GM18517 (cell line): ENCODE data around the gene PAGR1.

Experiments used
- ATAC-seq: cut with Tn5 transposase; IDR thresholded peaks from one replicate; pipeline ENCODE4 v1.9.1; 2021; ENCODE audit warnings: mild to moderate bottlenecking, moderate library complexity; ENCODE audit not compliant: unreplicated experiment

The PAGR1 gene

GRCh38 chr16:29834079-29834478 is 18.1 kb downstream of the PAGR1 start:
- no peak for ATAC-seq

DNA sequence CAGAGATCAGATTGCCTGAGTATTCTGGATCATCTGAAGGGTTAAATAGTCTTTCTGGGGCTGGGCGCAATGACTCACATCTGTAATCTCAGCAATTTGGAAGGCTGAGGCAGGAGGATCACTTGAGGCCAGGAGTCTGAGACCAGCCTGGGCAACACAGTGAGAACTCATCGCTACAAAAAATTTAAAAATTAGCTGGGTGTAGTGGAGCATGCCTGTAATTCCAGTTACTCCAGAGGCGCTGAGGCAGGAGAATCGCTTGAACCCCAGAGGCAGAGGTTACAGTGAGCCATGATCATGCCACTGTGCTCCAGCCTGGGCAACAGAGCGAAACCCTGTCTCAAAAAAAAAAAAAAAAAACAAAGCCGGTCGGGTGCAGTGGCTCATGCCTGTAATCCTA is 20.0 kb downstream of the PAGR1 start:
- no peak for ATAC-seq

- no peak for ATAC-seq
These were observed 20.7 kb downstream of the PAGR1 start for GRCh38 chr16:29836623-29837022.

DNA sequence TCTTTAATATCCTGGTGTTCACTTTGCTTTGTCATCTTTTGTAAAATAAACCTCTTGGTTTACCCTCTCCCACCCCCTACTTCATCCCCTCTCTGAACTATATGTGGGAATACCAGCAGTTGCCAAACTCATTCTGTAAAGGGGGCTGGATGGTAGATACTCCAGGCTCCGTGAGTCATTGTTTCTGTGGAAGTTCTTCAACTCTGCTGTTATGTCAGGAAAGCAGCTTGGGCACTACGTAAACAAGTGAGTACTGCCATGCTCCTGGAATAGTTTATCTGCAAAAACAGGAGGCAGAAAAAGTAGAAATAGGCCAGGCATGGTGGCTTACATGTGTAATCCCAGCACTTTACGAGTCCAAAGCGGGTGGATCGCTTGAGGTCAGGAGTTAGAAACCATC is 21.9 kb downstream of the PAGR1 start:
- no peak for ATAC-seq

- no peak for ATAC-seq
These were observed 23.9 kb downstream of the PAGR1 start for GRCh38 chr16:29839822-29840221.

DNA sequence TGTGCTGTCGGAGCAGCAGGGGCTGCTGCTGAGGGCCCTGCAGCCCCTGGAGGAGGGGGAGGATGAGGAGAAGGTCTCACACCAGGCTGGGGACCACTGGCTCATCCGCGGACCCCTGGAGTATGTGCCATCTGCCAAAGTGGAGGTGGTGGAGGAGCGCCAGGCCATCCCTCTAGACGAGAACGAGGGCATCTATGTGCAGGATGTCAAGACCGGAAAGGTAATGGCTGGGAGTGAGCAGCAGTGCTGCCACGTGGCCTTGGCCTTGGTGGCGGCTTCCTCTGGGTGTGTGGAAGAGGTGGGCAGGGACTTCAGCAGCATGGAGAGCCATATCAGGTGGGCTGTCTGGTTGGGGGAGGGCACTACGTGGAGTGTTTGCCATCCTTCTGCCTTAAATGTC is 24.3 kb downstream of the PAGR1 start:
- no peak for ATAC-seq

DNA sequence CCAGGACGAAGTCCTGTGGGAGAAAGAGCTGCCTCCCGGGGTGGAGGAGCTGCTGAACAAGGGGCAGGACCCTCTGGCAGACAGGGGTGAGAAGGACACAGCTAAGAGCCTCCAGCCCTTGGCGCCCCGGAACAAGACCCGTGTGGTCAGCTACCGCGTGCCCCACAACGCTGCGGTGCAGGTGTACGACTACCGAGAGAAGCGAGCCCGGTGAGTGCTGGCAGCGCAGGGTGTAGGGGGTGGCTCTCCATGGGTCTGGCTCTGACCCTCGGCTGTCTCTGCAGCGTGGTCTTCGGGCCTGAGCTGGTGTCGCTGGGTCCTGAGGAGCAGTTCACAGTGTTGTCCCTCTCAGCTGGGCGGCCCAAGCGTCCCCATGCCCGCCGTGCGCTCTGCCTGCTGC is 25.7 kb downstream of the PAGR1 start:
- ATAC-seq = no peak

- no peak for ATAC-seq
These were observed 26.9 kb downstream of the PAGR1 start for GRCh38 chr16:29842732-29843346.

DNA sequence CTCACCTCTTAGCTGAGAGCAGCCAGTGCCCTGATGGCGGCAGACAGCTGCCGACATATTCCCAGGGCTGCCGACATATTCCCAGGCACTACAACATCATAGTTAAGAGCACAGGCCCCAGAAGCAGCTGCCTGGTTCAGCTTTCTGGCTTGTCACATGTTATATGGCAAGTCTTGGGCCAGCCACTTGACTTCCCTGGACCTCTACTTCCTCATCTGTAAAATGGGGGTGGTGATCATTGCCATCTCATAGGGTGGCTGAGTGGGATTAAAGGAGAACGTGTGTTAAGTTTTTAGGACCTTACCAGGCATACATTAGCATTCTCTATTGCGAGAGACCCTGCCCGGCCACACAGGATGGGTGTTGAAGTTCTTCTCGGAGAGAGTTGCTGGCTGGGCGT is 28.0 kb downstream of the PAGR1 start:
- ATAC-seq = no peak

- ATAC-seq = no peak
These were observed 28.8 kb downstream of the PAGR1 start for GRCh38 chr16:29844575-29845331.

DNA sequence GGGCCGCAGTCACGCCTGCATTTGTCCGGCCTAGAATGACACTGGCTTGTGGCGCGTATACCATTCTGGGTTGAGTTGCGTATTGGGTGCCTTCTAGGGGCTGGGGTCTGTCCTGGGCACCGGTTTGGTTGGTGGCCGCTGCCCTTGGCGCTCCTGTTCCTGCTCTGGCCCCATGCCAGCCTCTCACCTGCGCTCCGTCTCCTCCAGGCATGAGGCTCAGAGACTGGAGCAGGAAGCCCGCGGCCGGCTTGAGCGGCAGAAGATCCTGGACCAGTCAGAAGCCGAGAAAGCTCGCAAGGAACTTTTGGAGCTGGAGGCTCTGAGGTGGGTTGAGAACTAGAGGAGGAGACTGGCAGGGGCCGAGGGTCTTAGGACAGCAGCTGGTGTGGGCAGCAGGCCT is 29.7 kb downstream of the PAGR1 start:
- ATAC-seq = no peak

- ATAC-seq = no peak
These were observed 32.7 kb downstream of the PAGR1 start for GRCh38 chr16:29848420-29849297.

- ATAC-seq = no peak
These were observed 33.6 kb downstream of the PAGR1 start for GRCh38 chr16:29849505-29849904.

GRCh38 chr16:29850998-29851397 is 35.0 kb downstream of the PAGR1 start:
- ATAC-seq = no peak

DNA sequence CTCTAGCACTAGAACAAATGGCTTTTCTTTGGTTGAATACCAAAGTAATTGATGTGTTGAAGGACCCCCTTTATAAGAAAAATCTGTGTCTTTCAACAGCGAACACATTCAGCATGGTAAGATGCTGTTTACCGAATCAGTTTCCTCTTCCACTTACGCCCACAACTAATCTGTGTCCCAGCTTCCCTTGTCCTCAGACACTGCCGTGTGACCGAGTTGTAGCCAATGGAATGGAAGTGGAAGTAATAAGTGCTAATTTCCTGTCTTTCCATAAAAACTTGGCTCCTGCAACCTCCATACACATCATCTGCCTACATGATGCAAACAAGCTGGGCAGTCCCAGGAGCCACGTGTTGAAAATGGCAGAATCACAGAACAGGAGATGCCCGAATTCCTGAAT is 36.7 kb downstream of the PAGR1 start:
- no peak for ATAC-seq

DNA sequence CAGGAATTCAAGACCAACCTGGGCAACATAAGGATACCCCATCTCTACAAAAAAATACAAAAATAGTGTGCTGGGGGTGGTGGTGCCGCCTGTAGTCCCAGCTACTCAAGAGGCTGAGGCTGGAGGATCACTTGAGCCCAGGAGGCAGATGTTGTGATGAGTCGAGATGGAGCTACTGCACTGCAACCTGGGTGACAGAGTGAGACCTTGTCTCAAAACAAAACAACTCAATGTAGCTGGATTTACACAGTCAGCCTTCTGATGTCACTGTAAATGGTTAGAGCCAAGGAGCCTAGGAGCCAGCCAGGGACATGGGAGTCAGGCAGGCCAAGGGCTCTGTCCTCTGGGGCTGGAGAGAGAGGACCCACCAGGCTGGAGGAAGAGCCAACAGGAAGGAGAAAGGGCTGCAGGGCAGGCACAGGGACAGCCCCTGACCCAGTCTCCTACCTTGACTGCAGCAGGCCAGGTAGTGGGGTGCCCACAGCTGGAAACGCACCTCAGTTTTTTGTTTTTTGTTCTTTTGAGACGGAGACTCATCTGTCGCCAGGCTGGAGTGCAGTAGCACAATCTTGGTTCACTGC is 38.7 kb downstream of the PAGR1 start:
- no peak for ATAC-seq

GRCh38 chr16:29857133-29857760 is 41.3 kb downstream of the PAGR1 start:
- ATAC-seq = no peak

GRCh38 chr16:29858149-29858849 is 42.3 kb downstream of the PAGR1 start:
- ATAC-seq = no peak

GRCh38 chr16:29858974-29859373 is 43.0 kb downstream of the PAGR1 start:
- no peak for ATAC-seq

DNA sequence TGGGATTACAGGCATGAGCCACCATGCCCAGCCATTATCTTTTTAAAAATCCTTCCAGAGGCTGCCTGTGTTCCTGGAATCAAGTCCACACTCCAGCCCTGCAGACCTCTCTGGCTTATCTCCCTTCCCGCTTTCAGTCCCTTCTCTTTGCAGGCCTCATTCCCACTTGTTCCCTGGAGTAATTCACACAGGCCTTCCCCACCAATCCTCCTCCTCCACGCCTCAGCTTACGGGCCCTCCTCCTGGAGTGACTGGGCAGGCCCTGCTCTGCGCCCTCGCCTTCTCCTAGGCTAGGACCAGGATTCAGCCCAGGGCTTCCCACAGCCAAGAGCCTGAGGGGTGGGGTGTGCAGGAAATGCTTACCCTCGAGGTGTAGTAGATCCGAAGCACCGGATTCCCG is 44.3 kb downstream of the PAGR1 start:
- no peak for ATAC-seq
